Measurements from ENCODE around the gene ACKR1.

The ACKR1 gene

DNA sequence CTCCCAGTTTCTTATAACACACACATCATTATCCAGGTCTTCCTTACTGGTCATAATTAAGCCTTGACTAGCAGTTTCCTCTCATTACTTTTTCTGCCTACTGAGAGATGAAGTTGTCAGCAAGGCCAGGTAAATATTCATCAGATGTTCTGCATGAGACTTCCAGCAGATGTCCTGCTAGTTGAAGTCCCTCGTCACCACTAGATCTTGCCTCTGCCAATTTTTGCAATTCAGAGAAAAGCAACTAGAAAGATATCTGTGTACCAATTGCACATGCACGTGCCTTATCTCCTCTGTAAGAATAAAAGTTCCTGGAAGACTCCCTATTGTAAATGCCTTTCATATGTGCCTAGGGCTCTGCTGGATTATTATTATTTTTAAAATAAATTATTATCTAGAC lies 18.3 kb downstream of the ACKR1 start:
- DNase-seq = no peak

DNA sequence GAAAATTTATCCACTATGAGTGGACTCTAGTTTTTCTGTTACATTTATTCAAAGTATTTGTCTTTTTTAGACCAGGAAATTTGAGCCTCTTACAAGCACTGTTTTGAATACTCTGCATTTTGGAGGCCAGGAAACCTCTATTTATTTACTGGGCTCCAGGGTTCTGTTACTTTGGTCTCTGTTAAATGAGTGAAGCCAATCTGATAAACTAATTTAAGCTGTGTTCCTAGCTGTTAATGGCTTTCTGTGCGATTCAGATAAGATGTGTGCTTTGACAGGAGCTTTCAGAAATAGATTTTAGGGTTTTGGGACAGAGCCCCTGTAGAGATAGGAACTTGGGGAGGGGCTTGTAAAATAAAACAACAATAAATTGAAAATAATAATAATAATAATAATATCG lies 23.9 kb downstream of the ACKR1 start:
- DNase-seq = no peak

GRCh38 chr1:159229260-159229885 lies 24.7 kb downstream of the ACKR1 start:
- DNase-seq = no peak

DNA sequence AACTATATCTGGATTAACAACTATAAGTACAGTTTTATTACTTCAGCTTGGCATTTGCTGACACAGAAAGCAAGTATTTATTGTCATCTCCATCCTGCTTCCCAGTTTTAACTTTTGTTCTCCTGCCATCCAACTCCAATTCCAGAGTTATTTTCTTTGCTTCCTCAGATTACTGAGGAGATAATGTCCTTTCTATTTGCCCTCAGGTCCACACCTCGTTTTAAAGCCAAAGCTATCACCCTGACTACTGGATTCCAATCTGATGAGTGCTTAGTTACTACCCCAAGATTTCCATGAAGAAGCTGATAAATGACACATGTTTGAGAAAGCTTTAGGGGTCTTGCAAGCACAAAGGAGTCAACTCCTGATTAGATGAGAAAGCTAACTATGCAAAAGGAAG lies 25.2 kb downstream of the ACKR1 start:
- no peak for DNase-seq

DNA sequence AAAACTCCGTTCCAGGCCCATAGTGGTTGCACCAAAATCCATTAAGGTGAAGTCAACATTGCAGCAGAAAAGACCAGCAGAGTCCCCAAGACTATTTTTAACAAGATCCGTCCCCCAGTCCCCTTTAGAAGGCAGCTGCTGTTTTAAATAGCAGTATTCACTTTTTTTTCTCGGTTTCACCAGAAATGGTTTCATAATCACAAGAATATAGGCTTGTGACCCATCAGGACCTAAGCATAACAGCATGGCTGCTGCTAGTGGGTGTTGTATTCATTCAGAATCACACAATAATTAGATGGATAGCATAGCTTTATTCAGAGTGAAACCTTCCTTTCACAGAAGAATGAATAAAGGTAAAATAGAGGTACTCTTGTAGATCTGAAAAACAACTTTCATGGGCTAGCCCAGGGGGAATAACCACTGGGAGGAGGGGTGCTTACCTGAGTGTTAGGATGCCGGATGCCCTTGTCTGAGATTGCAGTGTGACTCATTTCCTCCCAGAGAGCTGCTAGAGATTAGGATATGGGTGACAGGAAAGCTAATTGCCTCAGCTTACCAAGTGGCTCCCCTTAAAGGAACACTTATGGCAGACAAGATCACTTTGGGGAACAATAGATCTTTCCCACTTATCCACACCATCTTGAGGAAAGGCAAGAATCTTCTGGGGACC lies 35.0 kb downstream of the ACKR1 start:
- no peak for DNase-seq

GRCh38 chr1:159247266-159247665 lies 42.6 kb downstream of the ACKR1 start:
- no peak for DNase-seq

GRCh38 chr1:159248311-159248710 lies 43.6 kb downstream of the ACKR1 start:
- DNase-seq = no peak

GRCh38 chr1:159250638-159251216 lies 46.1 kb downstream of the ACKR1 start:
- DNase-seq = no peak

Data from GOT3 (cell line).